ENCODE results near the gene ANKHD1. TPM values are rescaled to one million over a fixed set of nuclear protein-coding genes. Genes with fewer than 3 reads are reported as not detected.

Gene ANKHD1
- total and polyA plus RNA-seq, 8 donors = 56.0 to 77.7 (median 64.0) TPM

DNA sequence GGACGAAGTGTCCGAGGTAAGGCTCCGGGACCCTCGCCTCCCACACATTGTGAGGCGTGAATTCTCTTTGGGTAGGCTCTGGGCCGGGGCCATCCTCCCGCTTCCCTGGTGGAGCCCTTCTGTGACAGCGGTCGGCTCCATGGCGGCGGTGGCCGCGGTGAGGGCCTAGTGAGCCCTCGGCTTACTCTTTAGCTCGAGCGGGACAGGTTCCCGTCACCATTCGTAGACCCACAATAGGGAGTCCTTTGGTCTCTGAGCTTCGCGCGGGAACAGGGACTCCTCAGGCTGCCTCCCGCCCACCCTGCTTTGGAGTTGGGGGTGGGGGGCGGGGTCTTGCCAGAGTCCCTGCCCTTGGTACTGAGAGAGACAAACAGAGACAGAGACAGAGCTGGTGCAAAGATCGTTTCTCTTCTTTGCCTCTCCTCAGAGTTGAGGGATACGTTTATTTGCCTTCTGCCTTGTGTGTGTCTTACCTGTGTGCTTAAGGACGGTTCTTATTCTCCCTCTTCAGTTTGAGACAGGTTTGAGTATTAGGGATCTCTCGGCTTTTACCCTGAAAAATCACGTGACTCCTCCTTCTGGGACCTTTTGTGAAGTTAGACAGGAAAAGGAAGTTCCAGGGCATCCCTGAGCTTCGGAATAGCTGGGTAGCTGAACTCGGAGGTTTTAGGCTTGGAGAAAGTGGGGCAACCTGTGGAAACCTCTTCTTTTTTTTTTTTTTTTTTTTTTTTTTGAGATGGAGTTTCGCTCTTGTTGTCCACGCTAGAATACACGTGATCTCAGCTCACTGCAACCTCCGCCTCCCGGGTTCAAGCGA is 833 bp downstream of the ANKHD1 start:
- TF ChIP-seq, protein P1, sequence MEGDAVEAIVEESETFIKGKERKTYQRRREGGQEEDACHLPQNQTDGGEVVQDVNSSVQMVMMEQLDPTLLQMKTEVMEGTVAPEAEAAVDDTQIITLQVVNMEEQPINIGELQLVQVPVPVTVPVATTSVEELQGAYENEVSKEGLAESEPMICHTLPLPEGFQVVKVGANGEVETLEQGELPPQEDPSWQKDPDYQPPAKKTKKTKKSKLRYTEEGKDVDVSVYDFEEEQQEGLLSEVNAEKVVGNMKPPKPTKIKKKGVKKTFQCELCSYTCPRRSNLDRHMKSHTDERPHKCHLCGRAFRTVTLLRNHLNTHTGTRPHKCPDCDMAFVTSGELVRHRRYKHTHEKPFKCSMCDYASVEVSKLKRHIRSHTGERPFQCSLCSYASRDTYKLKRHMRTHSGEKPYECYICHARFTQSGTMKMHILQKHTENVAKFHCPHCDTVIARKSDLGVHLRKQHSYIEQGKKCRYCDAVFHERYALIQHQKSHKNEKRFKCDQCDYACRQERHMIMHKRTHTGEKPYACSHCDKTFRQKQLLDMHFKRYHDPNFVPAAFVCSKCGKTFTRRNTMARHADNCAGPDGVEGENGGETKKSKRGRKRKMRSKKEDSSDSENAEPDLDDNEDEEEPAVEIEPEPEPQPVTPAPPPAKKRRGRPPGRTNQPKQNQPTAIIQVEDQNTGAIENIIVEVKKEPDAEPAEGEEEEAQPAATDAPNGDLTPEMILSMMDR (IDR thresholded peaks at IDR 0.05) = no peak
- Histone ChIP-seq H3K4me3 (peak overlapping the region; percentile 97 to 99 (median 98)), H3K36me3 (no peaks in the 10 kb centered on the region), H3K4me1 (peaks cover 0 to 26% (median 3%) of the 10 kb centered on the region in 3 donors), H3K9me3 (no peaks in the 10 kb centered on the region), H3K27ac (peak overlapping the region; percentile 92 to 96 (median 94)), H3K27me3 (no peaks in the 10 kb centered on the region)
- intact Hi-C loops (cut with DNase I) = no loop called here
- ATAC-seq = peak; percentile 1 to 7 (median 2)
- DNase-seq = peak in 2 of 6 donors; percentile 52 to 72
- WGBS, 2 donors = 1 to 2% methylated on average over 36 of the region's 36 CpGs
- FAIRE-seq = no peak

DNA sequence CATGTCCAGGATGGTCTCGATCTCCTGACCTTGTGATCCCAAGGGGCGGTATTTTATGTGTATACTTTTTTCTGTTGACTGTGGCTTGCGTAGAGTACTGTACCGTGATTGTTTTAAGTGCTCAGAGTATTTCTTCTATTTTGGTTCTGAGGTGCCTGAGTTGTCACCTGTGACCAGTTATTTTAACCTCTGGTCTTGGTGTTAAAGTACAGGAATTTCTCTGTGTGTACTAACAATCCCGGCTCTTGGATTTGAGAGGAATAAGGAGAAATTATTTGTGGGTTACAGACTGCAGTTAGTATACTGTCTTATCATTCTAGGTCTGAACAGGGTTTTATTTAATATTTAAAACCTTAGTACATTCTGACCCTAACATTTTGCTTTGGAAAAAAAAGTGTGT is 2.0 kb downstream of the ANKHD1 start:
- DNase-seq (no peak), FAIRE-seq (no peak), ATAC-seq (no peak)
- intact Hi-C loops (cut with DNase I) = no loop called here
- Histone ChIP-seq H3K4me3 (peak overlapping the region; percentile 97 to 99 (median 98)), H3K4me1 (peaks cover 0 to 30% (median 3%) of the 10 kb centered on the region in 3 donors), H3K36me3 (no peaks in the 10 kb centered on the region), H3K27ac (no peak overlapping the region), H3K9me3 (no peaks in the 10 kb centered on the region), H3K27me3 (no peaks in the 10 kb centered on the region)
- 27 to 35% methylated on average over 5 of the region's 5 CpGs for WGBS, 2 donors
- TF ChIP-seq, protein P1 (IDR thresholded peaks at IDR 0.05) = no peak

DNA sequence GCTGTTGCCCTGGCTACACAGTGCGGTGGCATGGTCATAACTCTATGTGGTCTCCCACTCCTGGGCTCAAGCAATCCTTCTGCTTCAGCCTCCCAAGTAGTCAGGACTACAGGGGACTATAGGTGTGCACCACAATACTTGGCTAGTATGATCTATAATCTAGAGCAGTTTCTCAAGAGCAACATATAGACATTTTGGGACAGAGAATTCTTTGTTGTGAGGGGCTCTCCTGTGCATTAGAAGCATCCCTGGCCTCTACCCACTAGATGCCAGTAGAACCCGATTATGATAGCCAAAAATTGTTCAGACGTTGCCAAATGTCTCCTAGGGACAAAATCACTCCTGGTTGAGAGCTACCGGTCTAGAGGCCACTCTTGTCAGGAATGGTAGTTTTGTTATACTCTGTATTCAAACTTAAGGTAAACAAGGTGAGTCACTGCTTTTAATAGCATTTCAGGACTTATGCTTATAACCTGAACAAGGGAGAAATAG is 7.2 kb downstream of the ANKHD1 start:
- Histone ChIP-seq H3K36me3 (no peaks in the 10 kb centered on the region), H3K4me3 (no peak overlapping the region), H3K27me3 (no peaks in the 10 kb centered on the region), H3K27ac (peak overlapping the region in 2 of 4 donors; percentile 29 to 30), H3K4me1 (peaks cover 22 to 36% (median 22%) of the 10 kb centered on the region in 3 donors), H3K9me3 (no peaks in the 10 kb centered on the region)
- FAIRE-seq (no peak), DNase-seq (no peak), ATAC-seq (peak; percentile 77 to 90 (median 82))
- intact Hi-C loops (cut with DNase I) = no loop called here
- 22 to 24% methylated on average over 4 of the region's 4 CpGs for WGBS, 2 donors
- TF ChIP-seq, protein P1 (IDR thresholded peaks at IDR 0.05) = no peak

DNA sequence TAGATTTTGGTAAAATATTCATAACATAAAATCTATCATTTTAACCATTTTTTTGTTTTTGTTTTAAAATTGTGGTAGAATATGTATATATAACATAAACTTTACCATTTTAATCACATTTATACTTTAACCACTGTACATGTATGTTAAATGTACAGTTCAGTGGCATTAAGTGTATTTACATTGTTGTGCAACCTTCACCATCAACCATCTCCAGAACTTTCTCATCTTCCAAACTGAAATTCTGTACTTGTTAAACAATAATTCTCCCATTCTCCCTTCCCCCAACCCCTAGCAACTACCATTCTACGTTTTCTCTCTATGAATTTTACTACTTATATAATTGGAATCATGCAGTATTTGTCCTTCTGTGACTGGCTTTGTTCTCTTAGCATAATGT is 11.6 kb downstream of the ANKHD1 start:
- no peak for FAIRE-seq
- TF ChIP-seq, protein P1 (IDR thresholded peaks at IDR 0.05) = no peak

DNA sequence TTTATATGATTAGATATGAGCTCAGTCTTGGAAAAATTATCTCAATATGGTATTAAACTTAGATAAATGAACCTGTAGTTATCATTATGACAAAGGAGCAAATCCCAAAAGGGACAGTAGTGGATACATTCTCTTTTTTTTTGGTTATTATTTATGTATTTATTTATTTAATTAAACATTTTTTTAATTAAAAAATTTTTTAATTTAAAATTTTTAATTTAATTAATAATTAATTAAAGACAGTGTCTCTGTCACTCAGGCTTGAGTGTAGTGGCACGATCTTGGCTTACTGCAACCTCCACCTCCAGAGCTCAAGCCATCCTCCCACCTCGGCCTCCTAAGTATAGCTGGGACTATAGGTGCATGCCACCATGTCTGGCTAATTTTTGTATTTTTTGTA is 15.6 kb downstream of the ANKHD1 start:
- intact Hi-C loops (cut with DNase I) = no loop called here
- TF ChIP-seq, protein P1 (IDR thresholded peaks at IDR 0.05) = no peak
- 93 to 98% methylated on average over 2 of the region's 2 CpGs for WGBS, 2 donors
- Histone ChIP-seq H3K4me1 (peaks cover 13 to 24% (median 16%) of the 10 kb centered on the region in 3 donors), H3K9me3 (no peaks in the 10 kb centered on the region), H3K27me3 (no peaks in the 10 kb centered on the region), H3K36me3 (no peaks in the 10 kb centered on the region), H3K4me3 (no peak overlapping the region), H3K27ac (no peak overlapping the region)
- peak; percentile 91 for FAIRE-seq
- no peak for ATAC-seq
- no peak for DNase-seq

More for the DNA sequence above, 11.6 kb downstream of the ANKHD1 start:
- DNase-seq = no peak
- H3K27me3 ChIP-seq = no peaks in the 10 kb centered on the region
- H3K4me3 ChIP-seq = no peak overlapping the region
- intact Hi-C loops (cut with DNase I) = no loop called here
- peaks cover 19 to 23% (median 22%) of the 10 kb centered on the region in 3 donors for H3K4me1 ChIP-seq
- 57 to 64% methylated on average over 1 of the region's 1 CpG for WGBS, 2 donors
- no peak for ATAC-seq
- H3K27ac ChIP-seq = no peak overlapping the region
- H3K9me3 ChIP-seq = no peaks in the 10 kb centered on the region
- H3K36me3 ChIP-seq = no peaks in the 10 kb centered on the region

Measured in pancreas (tissue), 10 donors.